Pulmonary artery endothelial cell (primary cell): ENCODE results near the gene TMEM61. TPM values are rescaled to one million over a fixed set of nuclear protein-coding genes. Genes with fewer than 3 reads are reported as not detected.
"Not testable (repeated sequence)": the region's sequence is repeated elsewhere in the genome, so short reads cannot be mapped to it uniquely, and the experiment has no call there.

Experiments
- DNase-seq: peaks from one replicate; pipeline ENCODE4 v3.0.0-alpha.2; 2011; ENCODE audit warnings: low read depth, low spot score
- total RNA-seq: library from RNA; depleted of rRNA; stranded (reverse); fragments of >200 nt; gene quantifications from 2 replicates; pipeline ENCODE4 v1.2.3, GENCODE V29; 2014

Gene TMEM61
- total RNA-seq, 1 donor from 2014 or later = not detected

DNA sequence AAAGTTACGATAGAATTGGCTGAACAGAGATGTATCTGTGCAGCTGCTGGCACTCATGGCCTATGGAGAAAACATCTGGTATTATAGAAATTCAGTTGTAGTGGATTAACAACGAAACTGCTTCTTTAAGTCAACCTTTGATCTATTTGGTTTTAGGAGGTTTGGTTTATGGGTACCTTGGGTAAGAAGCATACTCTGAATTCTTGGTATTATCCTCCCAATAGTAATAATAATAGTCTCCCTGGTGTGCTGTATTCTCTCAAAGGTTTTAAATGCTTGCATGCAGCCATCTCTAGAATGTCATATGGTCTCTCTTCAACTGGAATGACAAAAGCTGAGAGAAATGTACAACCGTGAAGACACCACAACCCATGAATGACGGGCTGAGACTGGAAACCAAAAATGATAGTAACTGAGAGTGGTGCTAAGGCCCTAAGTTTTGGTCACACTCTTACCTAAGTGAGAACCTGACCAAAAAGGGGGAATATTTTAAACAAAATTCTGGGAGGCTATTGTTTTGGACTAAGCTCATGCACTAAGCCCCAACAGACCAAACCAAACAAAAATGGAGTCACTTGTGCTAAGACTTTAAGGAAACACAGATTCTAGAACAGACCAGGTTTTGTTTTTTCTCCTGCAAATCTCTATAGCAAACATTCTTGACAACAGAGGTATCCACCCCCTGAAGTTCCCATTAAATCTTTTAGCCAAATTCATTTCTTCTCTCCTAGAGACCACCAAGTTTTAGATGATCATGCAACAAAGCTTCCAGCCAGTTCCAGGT lies 17.6 kb upstream of the TMEM61 start:
- no peak for DNase-seq

DNA sequence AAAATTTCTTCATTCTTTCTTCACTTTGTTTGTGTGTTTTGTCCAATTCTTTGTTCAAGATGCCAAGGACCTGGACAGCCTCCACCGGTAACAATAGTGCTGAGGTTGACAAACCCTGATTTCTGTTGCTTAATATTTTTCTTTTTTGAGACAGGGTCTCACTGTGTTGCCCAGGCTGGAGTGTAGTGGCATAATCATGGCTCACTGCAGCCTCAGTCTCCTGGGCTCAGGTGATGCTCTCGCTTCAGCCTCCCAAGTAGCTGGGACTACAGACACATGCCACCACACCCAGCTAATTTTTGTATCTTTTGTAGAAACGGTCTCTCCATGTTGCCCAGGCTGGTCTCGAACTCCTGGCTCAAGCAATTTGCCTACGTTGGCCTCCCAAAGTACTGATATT lies 16.6 kb upstream of the TMEM61 start:
- not testable (repeated sequence) for DNase-seq

- no peak for DNase-seq
Measured at GRCh38 chr1:54965624-54966340, 14.6 kb upstream of the TMEM61 start.

GRCh38 chr1:54967372-54967771 lies 13.1 kb upstream of the TMEM61 start:
- DNase-seq = no peak

DNA sequence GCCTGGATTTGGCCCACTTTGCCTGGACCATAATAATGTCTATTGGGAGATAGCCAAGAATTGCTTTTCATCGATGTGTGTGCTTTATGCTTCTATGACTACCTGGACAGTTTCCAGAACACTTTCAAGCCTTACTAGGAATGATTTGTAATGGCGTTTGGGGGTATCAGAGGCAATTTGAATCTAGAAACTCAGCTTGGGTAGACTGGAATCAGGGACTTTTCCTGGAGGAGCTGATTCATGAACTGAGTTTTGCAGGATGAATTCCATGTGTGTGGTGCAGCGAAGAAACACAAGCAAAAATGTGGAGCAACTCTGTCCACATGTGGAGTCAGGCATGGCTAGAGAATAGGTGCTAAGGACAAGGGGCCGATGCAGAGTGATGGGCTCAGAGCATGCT lies 11.9 kb upstream of the TMEM61 start:
- no peak for DNase-seq

- DNase-seq = no peak
Measured at GRCh38 chr1:54969879-54970278, 10.5 kb upstream of the TMEM61 start.

- DNase-seq = no peak
Measured at GRCh38 chr1:54970901-54971300, 9.5 kb upstream of the TMEM61 start.

DNA sequence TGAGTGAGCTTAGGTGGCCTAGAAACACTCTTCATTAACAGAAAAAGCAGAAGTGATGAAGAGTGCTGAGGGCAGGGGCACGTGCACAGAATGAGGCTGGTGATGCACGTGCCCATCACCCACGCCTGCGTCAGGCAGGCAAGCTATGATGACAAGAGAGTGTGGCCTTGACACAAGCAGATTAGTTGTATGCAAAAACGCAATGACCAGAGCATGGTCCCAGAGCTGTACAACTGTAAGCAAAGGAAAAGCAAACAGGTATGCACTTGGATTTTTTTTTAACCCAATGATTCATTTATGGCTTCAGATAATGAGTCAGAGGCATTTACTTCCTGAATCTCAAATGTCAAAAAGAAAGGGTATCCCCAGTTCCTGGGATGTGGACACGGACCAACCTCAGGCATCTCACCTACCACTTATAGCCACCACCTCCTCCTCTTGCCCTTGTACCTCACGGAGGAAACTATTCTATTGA lies 9.1 kb upstream of the TMEM61 start:
- DNase-seq = no peak

DNA sequence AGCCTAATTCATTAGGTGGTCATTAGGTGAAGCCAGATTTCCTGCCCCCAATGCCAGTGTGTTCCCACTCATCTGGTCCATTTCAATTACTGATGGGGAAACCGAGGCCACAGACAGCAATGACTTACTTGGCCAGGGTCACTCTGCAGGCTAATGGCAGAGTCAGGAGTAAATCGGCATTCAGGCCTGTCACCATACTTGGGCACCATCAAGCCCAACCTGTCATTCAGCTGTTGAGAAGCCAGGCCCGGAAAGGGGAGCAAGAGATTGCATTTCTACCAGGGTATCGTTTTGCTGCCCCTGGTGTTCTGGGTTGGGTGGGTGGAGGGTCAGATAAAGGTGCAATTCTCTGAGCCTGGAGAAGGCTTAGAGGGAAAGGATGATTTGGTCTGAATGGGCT lies 8.0 kb upstream of the TMEM61 start:
- no peak for DNase-seq

DNA sequence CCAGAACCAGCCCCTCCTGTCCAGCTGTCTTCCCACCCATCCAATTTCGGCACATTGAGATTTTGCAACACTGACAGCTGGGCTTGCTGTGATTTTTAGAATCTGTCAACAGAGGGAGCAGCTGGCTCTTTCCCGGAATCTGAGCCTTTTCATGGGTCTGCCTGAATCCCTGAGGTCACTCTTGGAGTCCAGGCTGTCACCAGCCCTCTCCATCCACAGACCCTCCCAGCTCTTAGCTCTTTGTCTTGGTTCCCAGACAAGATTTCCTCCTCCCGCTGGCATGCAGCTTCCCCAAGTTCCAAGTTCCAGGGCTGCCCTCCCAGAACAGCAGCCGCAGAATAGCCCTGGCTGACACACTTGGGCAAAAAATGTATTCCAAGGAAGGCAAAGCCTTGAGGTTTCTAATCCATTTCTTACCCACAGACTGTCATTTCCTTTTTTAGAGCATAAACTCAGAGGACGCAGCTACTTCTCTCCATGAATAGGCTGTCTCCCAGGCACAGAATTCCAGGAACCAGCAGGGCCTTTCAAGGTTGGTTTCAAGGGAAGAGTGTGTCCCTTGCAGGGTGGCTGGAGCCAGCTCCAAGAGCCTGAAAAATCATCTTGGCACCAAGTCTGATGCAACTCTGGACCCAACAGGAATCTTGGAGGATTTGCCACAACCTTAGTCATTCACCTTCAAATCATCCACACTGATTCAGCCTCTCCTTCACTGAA lies 7.1 kb upstream of the TMEM61 start:
- DNase-seq = no peak

- no peak for DNase-seq
Measured at GRCh38 chr1:54975356-54976108, 4.9 kb upstream of the TMEM61 start.

DNA sequence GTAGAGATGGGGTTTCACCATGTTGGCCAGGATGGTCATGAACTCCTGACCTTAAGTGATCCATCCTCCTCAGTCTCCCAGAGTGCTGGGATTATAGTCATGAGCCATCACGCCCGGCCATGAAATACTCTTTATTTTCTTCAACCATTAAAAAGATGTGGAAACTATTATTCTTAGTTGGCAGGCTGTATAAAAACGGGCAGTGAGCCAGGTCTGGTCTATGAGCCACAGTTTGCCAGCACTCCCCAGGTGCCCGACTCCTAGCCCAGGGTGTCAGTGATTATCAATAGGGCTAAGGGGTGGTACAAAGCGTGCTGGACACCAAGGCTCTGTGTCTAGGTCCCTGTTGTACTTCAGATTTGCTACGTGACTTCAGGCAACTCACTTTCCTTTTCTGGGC lies 3.7 kb upstream of the TMEM61 start:
- no peak for DNase-seq

DNA sequence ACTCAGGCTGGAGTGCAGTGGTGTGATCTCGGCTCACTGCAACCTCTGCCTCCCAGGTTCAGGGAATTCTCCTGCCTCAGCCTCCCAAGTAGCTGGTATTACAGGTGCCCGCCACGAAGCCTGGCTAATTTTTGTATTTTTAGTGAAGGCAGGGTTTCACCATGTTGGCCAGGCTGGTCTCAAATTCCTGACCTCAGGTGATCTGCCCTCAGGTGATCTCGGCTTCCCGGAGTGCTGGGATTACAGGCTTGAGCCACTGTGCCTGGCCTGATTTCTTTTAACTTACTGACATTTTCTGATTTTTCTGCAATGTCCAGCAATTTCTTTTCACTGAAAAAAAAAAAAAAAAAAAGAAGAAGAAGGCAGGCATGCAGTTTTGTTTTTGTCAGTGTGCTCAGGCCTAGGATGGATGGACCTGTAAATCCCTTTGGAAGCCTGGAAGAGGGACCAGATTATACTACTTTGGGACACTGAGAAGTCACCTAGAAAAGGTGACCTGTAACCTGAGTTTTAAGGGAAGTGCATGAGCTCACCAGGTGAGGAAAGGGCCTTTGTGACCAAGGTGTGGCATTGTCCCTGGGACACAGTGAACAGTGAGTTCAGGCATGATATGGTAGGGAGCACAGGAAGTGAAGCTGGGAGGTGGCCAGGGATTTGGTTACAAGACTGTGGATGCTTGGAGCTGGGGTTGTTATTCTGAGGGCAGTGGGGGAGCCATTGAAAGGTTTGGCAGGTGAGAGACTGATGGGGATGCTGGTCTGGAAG lies 2.7 kb upstream of the TMEM61 start:
- DNase-seq = no peak

DNA sequence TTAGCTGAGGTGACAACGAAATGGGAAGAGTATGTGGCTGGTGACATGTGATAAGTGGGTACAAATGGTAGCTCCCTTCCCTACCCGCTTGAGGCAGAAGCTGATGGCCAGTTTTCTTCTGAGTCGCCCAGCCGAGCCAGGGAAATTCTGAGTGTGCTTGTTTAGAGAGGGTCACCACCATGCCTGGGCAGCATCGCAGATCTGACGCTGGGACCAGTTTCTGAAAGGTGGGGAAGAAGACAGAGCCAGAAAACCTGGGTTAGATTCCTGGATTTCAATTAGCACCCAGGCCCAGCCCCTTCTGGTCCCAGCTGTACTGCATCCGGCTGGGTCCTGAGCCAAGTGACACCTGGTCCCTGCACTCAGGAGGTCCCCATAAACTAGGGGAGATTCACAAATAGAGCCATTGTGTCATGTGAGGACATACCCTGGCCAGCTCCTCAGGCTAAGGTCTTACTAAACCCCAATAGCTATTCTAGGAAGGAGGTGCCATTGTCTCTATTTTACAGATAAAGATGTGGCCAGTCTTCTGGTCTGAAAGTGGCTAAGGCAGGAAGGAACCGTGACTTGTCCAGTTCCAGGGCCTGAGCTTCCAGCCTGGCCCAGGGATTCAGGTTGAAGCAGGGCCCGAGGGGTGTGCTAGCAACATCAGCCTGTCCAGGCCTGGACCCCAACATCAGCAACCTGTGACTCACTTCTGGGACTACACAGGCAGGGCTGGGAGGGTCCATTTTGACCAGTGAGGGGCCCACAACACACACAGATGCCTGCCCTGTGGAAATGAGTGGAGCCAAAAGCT lies 1.7 kb upstream of the TMEM61 start:
- DNase-seq = no peak

DNA sequence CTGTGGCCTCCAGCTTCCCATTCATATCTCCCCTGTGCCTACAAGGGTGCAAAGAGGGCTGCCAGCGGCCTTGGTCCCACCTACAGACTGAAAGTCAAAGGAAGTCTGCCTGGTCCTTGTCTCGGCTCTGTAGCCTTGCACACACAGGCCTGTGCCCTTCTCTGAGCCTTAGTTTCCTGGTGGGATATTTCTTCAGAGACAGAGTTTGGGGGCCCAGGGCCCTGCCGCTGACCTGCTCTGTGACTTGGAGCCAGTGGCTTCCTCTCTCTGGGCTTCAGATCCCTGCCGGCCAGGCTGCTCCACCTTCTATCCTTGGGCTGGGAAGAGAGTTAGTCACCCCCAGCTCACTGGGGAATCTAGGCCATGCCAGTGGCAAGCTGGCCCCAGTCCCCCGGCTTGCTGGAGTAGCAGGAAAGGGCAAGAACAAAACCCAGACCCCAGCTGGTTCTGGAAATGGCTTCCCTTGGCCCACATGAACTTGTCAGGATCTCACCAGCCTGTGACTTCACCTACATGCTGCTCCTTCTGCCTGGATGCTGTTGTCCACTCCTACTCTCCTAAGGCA lies 1.0 kb upstream of the TMEM61 start:
- no peak for DNase-seq

- no peak for DNase-seq
Measured at GRCh38 chr1:54980046-54980527, 341 bp upstream of the TMEM61 start.

GRCh38 chr1:54981466-54981865 lies 1.0 kb downstream of the TMEM61 start:
- no peak for DNase-seq

DNA sequence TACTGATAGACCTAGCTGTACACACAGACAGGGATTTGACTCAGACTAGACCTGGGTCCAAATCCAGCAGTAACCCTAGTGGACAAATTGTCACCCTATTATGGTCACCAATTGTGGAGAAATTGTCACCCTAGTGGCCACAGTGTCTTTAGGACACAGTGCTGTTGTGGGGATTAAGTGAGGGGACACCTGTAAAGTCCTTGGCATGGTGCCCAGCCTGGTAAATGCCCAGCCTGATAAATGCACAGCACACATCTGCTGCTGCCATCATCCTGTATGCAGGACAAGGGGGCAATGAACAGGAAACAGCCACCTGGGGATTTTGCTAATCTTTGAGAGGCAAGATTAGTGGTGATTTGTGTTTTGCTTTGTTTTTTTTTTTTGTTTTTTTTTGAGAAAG lies 2.3 kb downstream of the TMEM61 start:
- no peak for DNase-seq

DNA sequence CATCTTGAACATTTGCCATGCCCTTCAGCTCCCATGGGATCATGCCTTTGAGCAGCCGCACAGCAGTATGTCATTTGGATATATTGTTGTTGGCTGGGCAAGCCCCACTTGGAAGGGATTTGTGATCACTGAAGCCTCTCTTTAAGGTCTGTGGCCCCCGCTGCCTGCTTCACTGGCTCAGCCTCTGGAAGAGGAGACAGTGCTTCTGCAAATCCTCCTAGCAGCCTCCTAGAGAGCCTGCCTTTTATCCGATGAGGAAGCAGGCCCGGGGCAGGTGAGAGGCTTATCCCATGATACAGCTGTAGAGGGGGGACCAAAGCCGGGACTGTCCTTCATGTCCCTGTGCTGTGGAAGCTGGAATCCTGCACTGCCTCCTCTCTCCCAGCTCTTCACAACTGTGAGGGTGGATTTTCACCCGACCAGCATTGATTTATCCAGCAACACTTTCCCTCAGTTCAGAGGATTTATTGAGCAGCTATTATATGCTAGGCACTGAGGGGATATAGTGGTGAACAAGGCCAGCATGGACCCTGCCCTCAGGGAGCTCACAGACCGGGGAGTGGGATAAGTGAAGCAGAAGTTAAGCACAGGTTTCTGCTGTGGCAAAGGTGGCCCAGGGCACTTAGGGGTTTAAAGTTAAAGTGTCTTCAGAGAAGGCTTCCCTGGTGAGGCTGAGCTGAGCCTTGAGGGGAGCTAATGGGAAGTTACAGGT lies 3.9 kb downstream of the TMEM61 start:
- DNase-seq = no peak
